Psoas muscle (tissue), 8 donors: ENCODE measurements around the gene NOTCH3. TPM values are rescaled to one million over a fixed set of nuclear protein-coding genes. Genes with fewer than 3 reads are reported as not detected.

ENCODE experiments used
- ATAC-seq, 4 donors: fragments of 200-7000 bp; cut with Tn5 transposase; one replicate each; pipeline ENCODE4 v1.9.1; 2020; ENCODE audit warnings: moderate library complexity in 3 of 4, mild to moderate bottlenecking in 2 of 4
- DNase-seq, 2 donors: peaks; one replicate each; pipeline ENCODE4 v3.0.0-alpha.2; 2020
- H3K27ac ChIP-seq: fragments of 200-600 bp; one replicate; pipeline ENCODE4 v1.8.0; 2022
- H3K27me3 ChIP-seq, 3 donors: fragments of 200-600 bp in 1 of 3; one replicate each; pipeline versions ENCODE4 v1.6.1 to v1.8.0; 2013 to 2022; ENCODE audit warnings: low read length in 2 of 3, mild to moderate bottlenecking in 2 of 3, moderate library complexity in 1 of 3; ENCODE audit not compliant: insufficient read depth in 3 of 3
- H3K36me3 ChIP-seq, 2 donors: fragments of 200-600 bp in 1 of 2; one replicate each; pipeline versions ENCODE4 v1.6.1 to v1.8.0; 2013 to 2022; ENCODE audit warnings: low read depth in 1 of 2, mild to moderate bottlenecking in 1 of 2, moderate library complexity in 1 of 2; ENCODE audit not compliant: insufficient read depth in 1 of 2
- H3K4me1 ChIP-seq: fragments of 200-600 bp; one replicate; pipeline ENCODE4 v1.8.0; 2022
- H3K4me3 ChIP-seq: fragments of 200-600 bp; one replicate; pipeline ENCODE4 v1.8.0; 2022; ENCODE audit warnings: mild to moderate bottlenecking
- H3K9me3 ChIP-seq: fragments of 200-600 bp; one replicate; pipeline ENCODE4 v1.8.0; 2022
- WGBS, 3 donors: extraction: QIAGEN DNeasy Blood & Tissue Kit; methylation state at CpG; one replicate each; pipeline versions ENCODE4 v1.1.6 to v1.1.7; 2013; 5-methylcytosine and 5-hydroxymethylcytosine counted together
- intact Hi-C, 2 donors: fragments of 100-400 bp; cut with DNase I; formaldehyde crosslinking; loops; one replicate each; pipeline versions ENCODE4 v1.11.0 to v1.14.2; 2022
- polyA plus RNA-seq, 3 donors: library from polyadenylated mRNA; stranded (reverse); fragments of 200-250 nt; gene quantifications; one replicate each; pipeline ENCODE4 v1.2.3, GENCODE V29; 2013
- total RNA-seq, 4 donors: library from RNA; stranded (reverse); fragmentation: NEBNext Ultra II Directional in 2 of 4; extraction: Animal tissue kit (Norgen Biotek cat#: 25700) in 2 of 4; gene quantifications; one replicate each; pipeline versions ENCODE4 v1.2.1 to v1.2.4, GENCODE V29; 2021 to 2023
- TF ChIP-seq, protein P1 (sequence below): fragments of 200-600 bp; IDR thresholded peaks from one replicate; pipeline ENCODE4 v1.8.0; 2022; ENCODE audit warnings: antibody characterized with exemption
- donor health status: healthy with polysubstance abuse.
- donor health status: DM: no; HTN: no; CAD: no; lungs with moderate emphysema.
- donor health status: Bipolar disorder and iron deficiency.
- donor health status: healthy.
- donor health status: DM: yes; HTN: yes; CAD: no.
- donor health status: DM: no; HTN: no; CAD: no.
- donor health status: DM: no; HTN: no; CAD: no.
- donor health status: DM: yes; HTN: yes; CAD: no.

NOTCH3 gene
- total and polyA plus RNA-seq, 7 donors = 8.2 to 80.8 (median 29.4) TPM

DNA sequence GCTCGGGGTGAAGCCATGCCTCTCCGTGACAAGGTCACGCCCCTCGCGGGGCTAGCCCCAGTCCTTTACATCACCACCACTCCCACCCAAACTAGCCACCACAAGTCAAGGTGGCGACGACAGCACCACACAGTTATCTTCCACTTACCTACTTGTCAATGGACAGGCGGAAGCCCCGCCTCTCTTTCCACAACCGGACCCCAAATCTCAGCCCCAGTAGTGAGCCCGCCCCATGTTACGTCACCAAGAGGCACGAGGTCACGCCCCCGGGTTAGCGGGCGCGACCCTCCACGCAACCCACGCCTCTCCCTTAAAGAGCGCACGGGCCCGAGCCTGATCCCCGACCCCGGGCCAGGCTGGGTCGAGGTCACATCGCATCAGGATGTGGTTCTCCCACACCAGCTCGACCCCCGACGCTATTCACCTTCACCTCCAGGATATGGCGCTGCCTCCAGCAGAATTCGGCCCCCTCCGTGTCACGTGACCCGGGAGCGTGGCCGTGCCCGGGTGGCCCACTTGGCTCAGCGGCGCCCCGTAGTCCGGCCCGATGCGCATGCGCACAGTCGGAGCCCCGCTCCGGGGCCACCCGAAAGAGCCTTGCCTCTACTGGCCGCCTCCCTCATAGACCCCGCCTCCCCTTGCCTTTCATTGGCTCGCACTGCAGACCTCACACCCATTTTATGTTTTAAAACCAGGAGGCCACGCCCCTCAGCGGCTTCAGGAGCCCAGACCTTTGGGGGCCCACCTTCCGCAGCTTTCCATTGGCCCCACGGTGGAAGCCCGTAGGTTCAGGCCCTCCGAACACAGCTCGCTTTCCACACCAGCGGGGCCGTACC is 75.3 kb downstream of the NOTCH3 start:
- peaks cover 4% of the 10 kb centered on the region for H3K4me1 ChIP-seq
- H3K4me3 ChIP-seq = peak overlapping the region; percentile 95
- H3K36me3 ChIP-seq = peaks cover 0 to 27% of the 10 kb centered on the region in 2 donors
- H3K27me3 ChIP-seq = no peaks in the 10 kb centered on the region
- peak; percentile 99 for DNase-seq
- peak; percentile 98 for ATAC-seq
- WGBS, 3 donors = 1% methylated on average over 57 to 61 of the region's 61 CpGs
- no peaks in the 10 kb centered on the region for H3K9me3 ChIP-seq
- TF ChIP-seq, protein P1, sequence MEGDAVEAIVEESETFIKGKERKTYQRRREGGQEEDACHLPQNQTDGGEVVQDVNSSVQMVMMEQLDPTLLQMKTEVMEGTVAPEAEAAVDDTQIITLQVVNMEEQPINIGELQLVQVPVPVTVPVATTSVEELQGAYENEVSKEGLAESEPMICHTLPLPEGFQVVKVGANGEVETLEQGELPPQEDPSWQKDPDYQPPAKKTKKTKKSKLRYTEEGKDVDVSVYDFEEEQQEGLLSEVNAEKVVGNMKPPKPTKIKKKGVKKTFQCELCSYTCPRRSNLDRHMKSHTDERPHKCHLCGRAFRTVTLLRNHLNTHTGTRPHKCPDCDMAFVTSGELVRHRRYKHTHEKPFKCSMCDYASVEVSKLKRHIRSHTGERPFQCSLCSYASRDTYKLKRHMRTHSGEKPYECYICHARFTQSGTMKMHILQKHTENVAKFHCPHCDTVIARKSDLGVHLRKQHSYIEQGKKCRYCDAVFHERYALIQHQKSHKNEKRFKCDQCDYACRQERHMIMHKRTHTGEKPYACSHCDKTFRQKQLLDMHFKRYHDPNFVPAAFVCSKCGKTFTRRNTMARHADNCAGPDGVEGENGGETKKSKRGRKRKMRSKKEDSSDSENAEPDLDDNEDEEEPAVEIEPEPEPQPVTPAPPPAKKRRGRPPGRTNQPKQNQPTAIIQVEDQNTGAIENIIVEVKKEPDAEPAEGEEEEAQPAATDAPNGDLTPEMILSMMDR = no peak
- intact Hi-C loops = no loop called here
- H3K27ac ChIP-seq = peak overlapping the region; percentile 97

DNA sequence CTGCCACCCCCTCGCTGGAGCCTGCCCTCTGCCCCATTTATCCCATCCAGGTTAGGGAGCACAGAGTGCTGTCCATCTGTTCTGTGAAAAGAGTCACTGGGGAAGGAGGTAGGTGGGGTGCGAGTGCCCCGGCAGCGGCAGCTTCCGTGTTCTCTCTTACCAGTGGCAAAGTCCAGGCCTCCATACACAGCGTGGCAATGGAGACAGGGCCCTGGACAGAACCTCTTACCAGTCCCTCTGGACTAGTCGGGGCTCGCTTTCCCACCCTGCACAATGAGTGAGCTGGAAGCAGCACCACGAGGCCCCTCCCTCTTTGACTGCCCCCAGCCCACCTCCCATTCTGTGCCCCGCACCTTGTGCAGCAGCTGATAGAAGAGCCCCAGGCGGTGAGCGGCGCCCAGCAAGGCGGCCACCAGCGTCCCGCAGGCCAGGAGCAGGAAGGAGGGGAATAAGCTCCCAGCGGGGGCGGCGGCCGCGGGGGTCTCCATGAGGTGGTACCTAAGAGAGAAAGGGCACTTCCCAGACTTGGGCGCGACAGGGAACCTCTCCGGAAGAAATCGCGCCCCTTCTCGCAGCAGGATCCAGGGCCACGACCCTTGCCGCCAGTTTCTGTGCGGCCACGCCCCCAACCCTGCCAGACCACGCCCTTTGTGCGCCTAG is 76.1 kb downstream of the NOTCH3 start:
- ATAC-seq = peak in 2 of 4 donors; percentile 2 to 5
- peaks cover 4% of the 10 kb centered on the region for H3K4me1 ChIP-seq
- H3K36me3 ChIP-seq = peaks cover 0 to 35% of the 10 kb centered on the region in 2 donors
- TF ChIP-seq, protein P1 = no peak
- no peaks in the 10 kb centered on the region for H3K27me3 ChIP-seq
- DNase-seq = peak in 1 of 2 donors; percentile 61
- peak overlapping the region; percentile 95 for H3K4me3 ChIP-seq
- WGBS, 3 donors = 8 to 13% (median 13%) methylated on average over 28 to 33 of the region's 33 CpGs
- intact Hi-C loops = no loop called here
- no peaks in the 10 kb centered on the region for H3K9me3 ChIP-seq
- H3K27ac ChIP-seq = peak overlapping the region; percentile 97

DNA sequence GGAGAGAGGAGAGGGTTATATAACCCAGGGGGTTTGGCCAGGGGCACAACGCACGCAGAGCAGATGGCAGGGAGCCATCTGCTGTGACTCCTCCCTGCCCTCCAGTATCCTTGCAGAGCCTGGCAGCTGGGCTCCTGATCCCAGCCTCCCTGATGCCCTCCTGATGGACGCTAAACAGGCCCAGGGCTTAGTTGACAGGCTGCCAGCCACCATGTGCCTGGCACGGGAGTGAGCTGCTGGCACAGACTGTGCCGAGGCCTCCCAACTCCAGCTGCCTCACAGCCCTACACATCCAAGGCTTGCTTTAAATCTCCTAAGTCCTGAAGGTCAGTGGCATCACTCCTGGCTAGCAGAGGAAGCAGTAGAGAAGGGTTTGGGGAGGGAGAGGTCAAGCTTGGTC is 76.9 kb downstream of the NOTCH3 start:
- H3K9me3 ChIP-seq = no peaks in the 10 kb centered on the region
- WGBS, 3 donors = 16 to 25% (median 17%) methylated on average over 5 of the region's 5 CpGs
- DNase-seq (peak; percentile 57 to 73), ATAC-seq (peak; percentile 37 to 47 (median 42))
- peak overlapping the region; percentile 97 for H3K27ac ChIP-seq
- peaks cover 4% of the 10 kb centered on the region for H3K4me1 ChIP-seq
- TF ChIP-seq, protein P1 = no peak
- intact Hi-C loops = no loop called here
- H3K36me3 ChIP-seq = peaks cover 0 to 43% of the 10 kb centered on the region in 2 donors
- no peaks in the 10 kb centered on the region for H3K27me3 ChIP-seq
- no peak overlapping the region for H3K4me3 ChIP-seq

DNA sequence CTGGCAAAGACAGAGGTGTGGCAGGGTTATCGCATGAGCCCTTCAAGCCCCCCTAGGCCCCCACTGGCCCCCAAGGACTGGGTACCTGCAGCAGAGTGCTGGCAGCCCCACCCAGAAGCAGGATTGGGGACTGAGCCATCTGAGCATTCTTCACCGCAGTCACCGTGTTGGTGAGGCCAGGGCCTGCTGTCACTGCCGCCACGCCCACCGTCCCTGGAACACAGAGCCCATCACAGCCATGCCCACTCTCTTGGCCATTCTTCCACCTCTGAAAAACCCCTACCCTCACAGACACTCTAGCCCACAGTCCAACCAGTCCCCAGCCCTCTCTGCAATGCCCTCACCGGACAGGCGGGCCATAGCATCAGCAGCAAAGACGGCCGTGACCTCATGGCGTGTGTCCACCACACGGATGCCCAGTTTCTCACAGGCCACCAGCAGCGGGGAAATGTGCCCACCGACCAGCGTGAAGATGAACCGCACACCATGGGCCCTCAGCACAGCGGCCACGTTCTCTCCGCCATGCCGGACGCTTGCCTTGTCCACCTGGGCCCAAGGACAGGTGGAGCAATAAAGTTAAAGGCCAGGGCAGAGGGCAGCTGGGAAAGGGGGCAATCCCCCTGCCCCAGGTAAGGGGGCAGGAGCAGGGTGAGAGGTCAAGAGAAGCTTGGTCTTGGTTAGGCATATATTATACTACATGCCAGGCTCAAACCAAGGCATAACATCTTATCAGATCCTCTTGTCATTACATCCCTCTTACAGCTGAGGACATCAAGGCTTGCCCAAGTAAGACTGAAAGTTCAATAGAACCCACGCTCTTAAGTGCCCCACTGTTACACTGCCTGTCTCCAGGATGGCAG is 77.5 kb downstream of the NOTCH3 start:
- peak overlapping the region; percentile 97 for H3K27ac ChIP-seq
- no peaks in the 10 kb centered on the region for H3K27me3 ChIP-seq
- no peak for DNase-seq
- TF ChIP-seq, protein P1 = no peak
- H3K4me1 ChIP-seq = peaks cover 4% of the 10 kb centered on the region
- H3K36me3 ChIP-seq = peaks cover 4 to 49% of the 10 kb centered on the region in 2 donors
- H3K4me3 ChIP-seq = no peak overlapping the region
- H3K9me3 ChIP-seq = no peaks in the 10 kb centered on the region
- no peak for ATAC-seq
- 76 to 82% (median 78%) methylated on average over 22 of the region's 22 CpGs for WGBS, 3 donors
- intact Hi-C loops = no loop called here
